ENCODE measurements around the gene F7. TPM values are rescaled to one million over a fixed set of nuclear protein-coding genes. Genes with fewer than 3 reads are reported as not detected.

The F7 gene
- total and polyA plus RNA-seq, 2 donors (not counting 3 experiments of a cell fraction or from before 2014, with no cell fraction given), result not detected

DNA sequence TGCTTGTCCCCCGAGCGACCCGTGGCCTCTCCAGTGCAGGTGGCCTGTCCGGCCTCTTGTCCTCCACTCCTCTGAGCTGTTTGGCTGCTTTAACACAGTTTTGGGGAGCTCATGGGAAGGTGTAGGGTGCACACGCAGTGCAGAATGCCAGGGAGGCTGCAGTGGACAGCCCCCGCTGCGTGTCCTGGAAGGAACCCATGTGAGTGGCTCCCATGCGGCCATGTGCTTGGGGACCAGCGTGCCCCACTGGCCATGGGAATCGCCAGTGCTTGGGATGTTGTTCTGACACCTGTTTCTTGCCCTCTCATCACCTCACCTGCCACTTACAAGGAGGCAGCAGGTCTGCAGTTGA lies 22.6 kb upstream of the F7 start:
- dilution Hi-C loops (cut with MboI; ENCODE audit: extremely low pct_ligation_motif_present, low sequenced_read_pairs), result no loop called here
- POLR2A ChIA-PET, result no interaction called here
- Histone ChIP-seq H3K79me2 (ENCODE audit: control insufficient read depth, insufficient read depth, low read length) (no peaks in the 10 kb centered on the region), H3K36me3 (ENCODE audit: control insufficient read depth in 2 of 2, extremely low read depth in 1 of 2, insufficient read depth in 2 of 2, low read length in 2 of 2) (no peaks in the 10 kb centered on the region), H2AFZ (ENCODE audit: low read depth, low read length) (no peak overlapping the region), H3K4me3 (replicated peaks in 1 of 3; ENCODE audit: insufficient read depth in 1 of 3, low read depth in 1 of 3, low read length in 3 of 3) (no peak overlapping the region), H3K4me1 (ENCODE audit: control insufficient read depth, extremely low read depth, insufficient read depth, low read length) (no peaks in the 10 kb centered on the region), H3K4me2 (ENCODE audit: insufficient read depth, low read length) (no peak overlapping the region), H3K27me3 (ENCODE audit: control insufficient read depth in 2 of 2, insufficient read depth in 2 of 2, low read length in 2 of 2) (no peaks in the 10 kb centered on the region), H3K9me3 (replicated peaks; ENCODE audit: control insufficient read depth, insufficient read depth, low read length) (no peaks in the 10 kb centered on the region), H3K9ac (replicated peaks; ENCODE audit: extremely low read depth, insufficient read depth, low read length) (no peak overlapping the region), H3K9me1 (replicated peaks; ENCODE audit: control insufficient read depth, extremely low read depth, insufficient read depth, low read length) (no peaks in the 10 kb centered on the region), H3K27ac (ENCODE audit: insufficient read depth, low read depth, low read length) (no peak overlapping the region), H4K20me1 (replicated peaks; ENCODE audit: control insufficient read depth, extremely low read depth, insufficient read depth, low read length) (no peaks in the 10 kb centered on the region)
- no peak for FAIRE-seq
- intact Hi-C loops (cut with micrococcal nuclease), result no loop called here
- TF ChIP-seq GATA2 (IDR thresholded peaks at IDR 0.05; ENCODE audit: insufficient read depth, insufficient read length, low read depth, low read length) (no peak), FOS (IDR thresholded peaks at IDR 0.05; ENCODE audit: borderline replicate concordance, insufficient read depth, low read length) (no peak), JUN (IDR thresholded peaks at IDR 0.05; ENCODE audit: borderline replicate concordance, insufficient read depth, insufficient read length, low read depth) (no peak), POLR2AphosphoS5 (IDR thresholded peaks at IDR 0.05; ENCODE audit: insufficient read depth, low read depth, low read length) (no peak), MYC (IDR thresholded peaks at IDR 0.05; ENCODE audit: low read depth, low read length) (no peak), EZH2 (IDR thresholded peaks at IDR 0.05; ENCODE audit: borderline replicate concordance, low read depth, low read length, severe bottlenecking) (no peak), POLR2A (IDR thresholded peaks at IDR 0.05; ENCODE audit: low read depth, low read length) (no peak)
- TF ChIP-seq, protein P1, sequence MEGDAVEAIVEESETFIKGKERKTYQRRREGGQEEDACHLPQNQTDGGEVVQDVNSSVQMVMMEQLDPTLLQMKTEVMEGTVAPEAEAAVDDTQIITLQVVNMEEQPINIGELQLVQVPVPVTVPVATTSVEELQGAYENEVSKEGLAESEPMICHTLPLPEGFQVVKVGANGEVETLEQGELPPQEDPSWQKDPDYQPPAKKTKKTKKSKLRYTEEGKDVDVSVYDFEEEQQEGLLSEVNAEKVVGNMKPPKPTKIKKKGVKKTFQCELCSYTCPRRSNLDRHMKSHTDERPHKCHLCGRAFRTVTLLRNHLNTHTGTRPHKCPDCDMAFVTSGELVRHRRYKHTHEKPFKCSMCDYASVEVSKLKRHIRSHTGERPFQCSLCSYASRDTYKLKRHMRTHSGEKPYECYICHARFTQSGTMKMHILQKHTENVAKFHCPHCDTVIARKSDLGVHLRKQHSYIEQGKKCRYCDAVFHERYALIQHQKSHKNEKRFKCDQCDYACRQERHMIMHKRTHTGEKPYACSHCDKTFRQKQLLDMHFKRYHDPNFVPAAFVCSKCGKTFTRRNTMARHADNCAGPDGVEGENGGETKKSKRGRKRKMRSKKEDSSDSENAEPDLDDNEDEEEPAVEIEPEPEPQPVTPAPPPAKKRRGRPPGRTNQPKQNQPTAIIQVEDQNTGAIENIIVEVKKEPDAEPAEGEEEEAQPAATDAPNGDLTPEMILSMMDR (IDR thresholded peaks at IDR 0.05; ENCODE audit: extremely low read depth in 1 of 2, insufficient read depth in 1 of 2, low read depth in 1 of 2, low read length in 2 of 2), result no peak
- TF ChIP-seq, protein P2, sequence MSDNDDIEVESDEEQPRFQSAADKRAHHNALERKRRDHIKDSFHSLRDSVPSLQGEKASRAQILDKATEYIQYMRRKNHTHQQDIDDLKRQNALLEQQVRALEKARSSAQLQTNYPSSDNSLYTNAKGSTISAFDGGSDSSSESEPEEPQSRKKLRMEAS (IDR thresholded peaks at IDR 0.05; ENCODE audit: insufficient read depth, insufficient read length), result no peak
- no TSS peak for BruUV-seq (replicated peaks)
- CTCF ChIA-PET, result no interaction called here
- no peak for DNase-seq (ENCODE audit: low read depth, low spot score)
